C1 segment of cervical spinal cord (tissue), 14 donors: ENCODE measurements around the gene RABGAP1L.
"Not testable (repeated sequence)": the region's sequence is repeated elsewhere in the genome, so short reads cannot be mapped to it uniquely, and the experiment has no call there.

Experiments used
- DNase-seq, 14 donors: peaks; one replicate each; lab custom pipeline; 2025; lab: John Stamatoyannopoulos, UW

Gene RABGAP1L

GRCh38 chr1:174799136-174799479 is 639.8 kb downstream of the RABGAP1L start:
- no peak for DNase-seq

GRCh38 chr1:174800216-174800851 is 641.0 kb downstream of the RABGAP1L start:
- peak in 12 of 14 donors; percentile 16 to 83 (median 56) for DNase-seq

- peak in 2 of 14 donors; percentile 16 to 82 for DNase-seq
Measured at GRCh38 chr1:174800876-174801275, 641.6 kb downstream of the RABGAP1L start.

- DNase-seq = no peak
Measured at GRCh38 chr1:174809755-174810280, 650.5 kb downstream of the RABGAP1L start.

- DNase-seq = no peak
Measured at GRCh38 chr1:174812016-174812415, 652.7 kb downstream of the RABGAP1L start.

GRCh38 chr1:174812656-174813055 is 653.3 kb downstream of the RABGAP1L start:
- DNase-seq = no peak

GRCh38 chr1:174815036-174815435 is 655.7 kb downstream of the RABGAP1L start:
- no peak for DNase-seq

- no peak for DNase-seq
Measured at GRCh38 chr1:174815474-174815908, 656.2 kb downstream of the RABGAP1L start.

- not testable (repeated sequence) for DNase-seq
Measured at GRCh38 chr1:174816621-174817020, 657.3 kb downstream of the RABGAP1L start.

GRCh38 chr1:174818014-174818616 is 658.8 kb downstream of the RABGAP1L start:
- DNase-seq = no peak

GRCh38 chr1:174818951-174819350 is 659.6 kb downstream of the RABGAP1L start:
- no peak for DNase-seq

- DNase-seq = no peak
Measured at GRCh38 chr1:174819596-174819995, 660.3 kb downstream of the RABGAP1L start.

- no peak for DNase-seq
Measured at GRCh38 chr1:174825127-174825526, 665.8 kb downstream of the RABGAP1L start.

GRCh38 chr1:174825806-174826205 is 666.5 kb downstream of the RABGAP1L start:
- no peak for DNase-seq

- DNase-seq = peak in 1 of 14 donors; percentile 18
Measured at GRCh38 chr1:174828264-174828663, 668.9 kb downstream of the RABGAP1L start.

GRCh38 chr1:174829990-174830389 is 670.7 kb downstream of the RABGAP1L start:
- DNase-seq = no peak

- DNase-seq = peak in 1 of 14 donors; percentile 40
Measured at GRCh38 chr1:174836543-174836942, 677.2 kb downstream of the RABGAP1L start.

GRCh38 chr1:174837386-174837785 is 678.1 kb downstream of the RABGAP1L start:
- peak in 1 of 14 donors; percentile 88 for DNase-seq

- DNase-seq = no peak
Measured at GRCh38 chr1:174839211-174839610, 679.9 kb downstream of the RABGAP1L start.

- no peak for DNase-seq
Measured at GRCh38 chr1:174841747-174842146, 682.4 kb downstream of the RABGAP1L start.

GRCh38 chr1:174848593-174849560 is 689.6 kb downstream of the RABGAP1L start:
- DNase-seq = not testable (repeated sequence)

- peak in 1 of 14 donors; percentile 22 for DNase-seq
Measured at GRCh38 chr1:174850726-174851125, 691.4 kb downstream of the RABGAP1L start.
